Activated T-cell treated with anti-CD3 and anti-CD28 coated beads for 24 hours (primary cell): ENCODE measurements around the gene LIN37.

ENCODE experiments used
- DNase-seq: peaks from one replicate; pipeline ENCODE4 v3.0.0-alpha.2; 2020; ENCODE audit warnings: low read depth

Gene LIN37

DNA sequence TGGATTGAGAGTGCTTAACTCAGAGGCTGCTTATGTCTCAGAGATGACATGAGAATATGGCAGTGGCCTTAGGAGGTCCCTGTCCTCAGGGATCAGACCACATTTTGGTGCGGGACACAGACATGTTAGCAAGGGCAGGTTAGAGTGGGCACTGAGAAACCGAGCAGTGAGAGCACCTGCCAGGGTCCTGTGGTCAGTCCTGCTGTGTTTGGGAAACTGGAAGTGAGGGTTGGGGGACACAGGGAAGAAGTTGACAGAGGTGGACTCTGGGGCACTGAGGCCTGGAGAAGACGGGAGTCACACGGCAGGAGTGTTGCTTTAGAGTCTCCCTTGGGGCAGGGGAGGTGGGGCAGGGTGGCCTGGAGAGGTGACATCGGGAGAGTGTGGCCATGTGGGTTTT, 13.5 kb upstream of the LIN37 start:
- no peak for DNase-seq

DNA sequence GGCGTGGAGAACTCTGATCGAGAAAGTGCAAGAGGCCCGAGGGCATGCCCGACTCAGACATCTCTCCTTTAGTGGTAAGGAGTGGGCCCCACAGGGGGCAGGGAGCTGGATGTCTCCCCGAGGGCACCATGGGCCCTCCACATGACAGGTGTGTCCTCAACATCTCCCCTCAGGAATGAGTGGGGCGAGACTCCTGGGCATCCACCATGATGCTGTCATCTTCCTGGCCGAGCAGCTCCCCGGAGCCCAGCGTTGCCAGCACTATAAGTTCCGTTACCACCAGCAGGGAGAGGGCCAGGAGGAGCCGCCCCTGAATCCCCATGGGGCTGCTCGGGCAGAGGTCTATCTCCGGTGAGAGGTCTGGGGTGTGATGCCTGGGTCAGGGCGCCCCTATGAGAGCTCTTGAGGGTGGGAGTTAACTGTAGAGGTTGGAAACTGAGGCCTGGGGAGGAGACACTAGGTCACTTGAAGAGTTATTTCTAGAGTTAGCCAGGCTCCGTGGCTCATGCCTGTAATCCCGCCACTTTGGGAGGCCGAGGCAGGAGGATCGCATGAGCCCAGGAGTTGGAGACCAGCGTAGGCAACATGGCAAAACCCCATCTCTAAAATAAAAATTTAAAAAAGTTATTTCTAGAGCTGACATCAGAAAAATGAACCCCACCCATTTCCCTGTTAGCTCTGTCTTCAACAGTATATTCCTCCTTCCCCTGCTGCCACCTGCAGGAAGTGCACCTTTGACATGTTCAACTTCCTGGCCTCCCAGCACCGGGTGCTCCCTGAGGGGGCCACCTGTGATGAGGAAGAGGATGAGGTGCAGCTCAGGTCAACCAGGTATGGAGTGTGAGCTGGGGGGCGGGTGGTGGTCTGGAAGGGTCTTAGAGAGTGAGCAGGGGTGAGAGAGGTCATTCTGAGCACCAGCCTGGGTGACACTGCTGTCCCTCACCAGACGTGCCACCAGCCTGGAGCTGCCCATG, 11.2 kb upstream of the LIN37 start:
- DNase-seq: no peak

DNA sequence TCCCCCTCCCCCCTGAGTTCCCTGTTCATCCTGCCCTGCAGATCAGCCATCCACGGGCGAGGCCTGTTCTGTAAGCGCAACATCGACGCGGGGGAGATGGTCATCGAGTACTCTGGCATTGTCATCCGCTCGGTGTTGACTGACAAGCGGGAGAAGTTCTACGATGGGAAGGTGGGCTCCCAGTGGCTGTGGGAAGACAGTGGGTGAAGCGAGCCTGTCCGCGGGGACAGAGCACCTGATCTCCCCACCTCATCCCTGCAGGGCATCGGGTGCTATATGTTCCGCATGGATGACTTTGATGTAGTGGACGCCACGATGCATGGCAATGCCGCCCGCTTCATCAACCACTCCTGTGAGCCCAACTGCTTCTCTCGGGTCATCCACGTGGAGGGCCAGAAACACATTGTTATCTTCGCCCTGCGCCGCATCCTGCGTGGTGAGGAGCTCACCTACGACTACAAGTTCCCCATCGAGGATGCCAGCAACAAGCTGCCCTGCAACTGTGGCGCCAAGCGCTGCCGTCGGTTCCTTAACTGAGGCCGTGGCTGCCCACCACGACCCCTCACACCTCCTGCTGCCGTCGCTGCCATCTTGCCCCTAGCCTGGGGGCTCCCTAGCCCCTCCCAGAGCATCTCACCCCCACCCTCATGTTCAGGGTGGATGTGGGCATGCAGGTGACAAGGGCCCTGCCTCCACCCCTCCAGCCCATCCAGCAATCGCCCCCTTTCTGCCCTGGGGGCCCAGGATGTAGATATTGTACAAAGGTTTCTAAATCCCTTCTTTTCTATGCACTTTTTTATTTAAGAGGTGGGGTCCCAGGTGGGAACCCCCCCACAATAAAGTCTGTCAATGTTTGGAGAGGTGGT, 10.1 kb upstream of the LIN37 start:
- no peak for DNase-seq

DNA sequence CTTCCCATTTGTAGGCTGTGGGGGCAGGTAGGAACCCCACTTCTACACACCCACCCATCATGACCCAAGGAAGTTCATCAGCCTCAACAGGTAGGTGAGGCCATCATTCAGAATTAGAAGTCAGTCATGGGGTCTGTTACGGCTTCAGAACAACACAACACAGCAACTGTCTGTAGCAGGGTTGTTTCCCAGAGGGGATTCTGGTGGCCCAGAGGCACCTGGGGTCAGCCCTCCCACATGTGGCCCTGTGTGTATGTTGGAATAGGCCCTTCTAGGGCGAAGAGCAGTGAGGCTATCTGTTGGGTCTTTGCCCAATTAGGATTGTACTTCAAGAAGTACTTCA, 9.5 kb upstream of the LIN37 start:
- no peak for DNase-seq

DNA sequence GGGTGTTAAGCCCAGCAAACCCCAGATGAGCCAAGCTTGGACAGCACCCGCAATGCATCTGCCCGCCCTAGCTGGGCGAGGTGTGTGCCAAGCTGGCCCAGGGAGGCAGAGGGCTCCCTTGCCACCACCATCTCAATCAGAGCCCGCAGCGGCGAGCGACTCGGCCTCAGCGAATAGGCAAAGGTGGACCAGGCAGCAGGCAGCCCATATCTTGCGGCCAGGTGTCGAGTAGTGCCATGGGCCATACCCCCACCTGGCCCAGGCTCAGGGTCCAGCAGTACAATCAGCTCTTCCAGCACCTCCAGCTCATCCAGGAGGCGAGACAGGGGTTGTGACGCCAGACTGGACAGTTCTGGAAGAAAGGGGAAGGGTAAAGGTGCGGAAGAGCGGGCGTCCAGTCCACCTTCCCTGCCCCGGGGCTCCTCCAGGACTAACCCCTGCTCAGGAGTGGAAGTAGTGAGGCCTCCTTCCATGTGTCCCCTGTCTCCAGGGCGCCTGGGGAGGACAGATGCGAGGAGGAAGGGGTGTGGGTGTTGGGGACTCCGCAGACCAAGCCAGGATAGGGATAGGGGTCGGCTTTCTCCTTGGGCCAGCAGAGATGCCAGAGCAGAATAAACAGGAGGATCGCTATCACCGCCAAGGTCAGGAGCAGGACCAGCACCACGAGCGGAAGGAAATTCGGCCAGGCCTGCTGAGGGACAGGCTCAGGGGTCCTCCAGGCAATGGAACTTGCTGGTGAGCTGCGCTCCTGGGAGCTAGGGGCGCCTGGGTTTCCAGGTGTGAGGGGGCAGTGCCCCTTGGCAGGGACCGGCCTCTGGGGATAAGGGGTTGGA, 8.9 kb upstream of the LIN37 start:
- DNase-seq: no peak

DNA sequence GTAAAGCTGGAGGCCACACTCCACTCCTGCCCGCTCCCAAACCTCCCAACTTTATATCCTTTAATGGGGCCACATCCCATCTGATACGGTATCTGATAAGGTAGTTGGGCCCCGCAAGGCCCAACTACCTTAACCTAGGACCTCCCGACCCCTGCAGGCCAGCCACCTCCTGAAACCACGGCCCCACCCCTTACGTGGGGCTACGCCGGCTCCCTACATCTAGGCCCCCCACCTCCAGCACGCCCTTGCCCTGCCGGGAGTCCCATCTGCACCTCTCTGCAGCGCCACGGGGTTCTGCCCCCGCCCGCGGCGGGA, 8.3 kb upstream of the LIN37 start:
- DNase-seq: no peak

DNA sequence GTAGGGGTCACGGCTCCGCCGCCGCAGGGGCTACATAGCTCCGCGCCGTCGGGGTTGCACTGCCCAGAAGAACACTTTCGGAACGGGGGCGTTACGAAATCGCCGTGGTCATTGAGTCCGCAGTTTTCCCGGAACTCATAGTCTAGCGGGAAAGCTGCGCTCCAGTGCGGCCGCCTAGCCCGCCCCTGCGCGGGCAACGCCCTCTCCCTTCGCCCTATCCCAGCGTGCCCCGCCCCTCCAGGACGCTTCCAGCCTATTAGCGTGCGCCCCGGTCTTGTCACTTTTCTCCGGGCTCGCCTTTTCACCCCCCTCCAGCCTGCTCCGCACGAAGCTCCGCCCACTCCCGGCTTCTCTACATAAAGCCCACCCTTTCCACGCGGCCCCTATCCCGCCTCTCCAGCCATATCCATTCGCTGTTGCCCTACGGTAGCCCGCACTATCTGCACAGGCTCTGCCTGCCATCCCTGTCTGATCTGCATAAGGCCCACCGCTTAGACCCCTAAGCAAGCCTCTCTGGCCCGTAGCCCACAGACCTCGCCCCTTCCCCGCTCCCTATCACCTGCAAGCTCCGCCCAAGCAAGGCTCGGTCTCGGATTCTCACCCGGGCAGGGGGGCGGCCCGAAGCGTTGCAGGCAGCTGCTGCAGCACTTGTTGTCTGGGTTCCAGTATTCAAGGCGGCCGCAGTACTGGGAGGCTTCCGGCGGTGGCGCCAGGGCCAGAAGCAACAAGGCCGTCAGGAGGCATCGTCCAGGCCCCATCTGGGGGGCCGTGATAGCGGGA, 7.8 kb upstream of the LIN37 start:
- peak; percentile 93 for DNase-seq

DNA sequence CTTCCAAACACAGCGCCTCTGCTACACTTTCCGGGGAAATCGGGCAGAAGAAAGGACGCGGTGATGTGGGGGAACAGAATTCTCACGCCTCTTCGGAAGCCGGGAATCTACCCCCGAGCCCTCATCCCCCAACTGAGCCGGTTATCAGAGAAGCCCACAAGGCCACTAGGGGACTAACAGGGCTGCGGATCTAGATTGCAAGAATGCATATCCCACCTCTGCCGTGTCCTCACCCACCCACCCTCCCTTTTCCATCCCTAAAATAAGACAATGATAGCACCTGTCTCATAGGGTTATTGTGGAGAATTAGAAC, 7.2 kb upstream of the LIN37 start:
- no peak for DNase-seq

DNA sequence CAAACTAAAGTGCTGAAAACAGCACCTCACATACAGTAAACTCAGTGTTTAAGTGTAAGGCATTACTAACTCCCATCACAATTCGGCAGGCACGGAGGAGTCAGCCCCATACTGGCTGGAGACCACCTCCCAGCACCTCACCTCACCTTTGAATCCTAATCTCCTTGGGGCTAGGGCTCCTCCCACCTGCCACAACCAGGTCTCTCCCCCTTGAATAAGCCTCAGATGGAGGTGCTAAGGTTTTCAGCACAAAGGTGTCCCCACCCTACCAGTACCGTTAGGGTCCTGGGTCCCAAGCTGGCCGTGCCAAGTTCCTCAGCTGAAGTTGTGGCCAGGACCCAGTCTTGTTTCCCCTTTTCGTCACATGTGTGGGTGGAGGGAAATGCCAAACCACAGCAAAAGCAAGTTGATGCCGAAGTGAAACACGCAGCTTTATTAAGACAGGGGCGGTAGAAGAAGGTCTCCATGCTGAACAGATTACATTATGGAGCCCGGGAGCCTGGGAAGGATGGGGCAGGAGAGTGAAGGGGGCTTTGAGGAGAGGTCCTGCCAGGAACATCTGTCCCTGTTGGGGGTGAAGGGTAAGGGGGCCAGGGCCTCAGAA, 6.2 kb upstream of the LIN37 start, which contains the start of gene IGFLR1:
Gene IGFLR1, minus strand, starts transcription at position 332 of the 604 bp plus-strand sequence. CDS start 1,272 bp downstream, outside the sequence.
- peak; percentile 72 for DNase-seq

DNA sequence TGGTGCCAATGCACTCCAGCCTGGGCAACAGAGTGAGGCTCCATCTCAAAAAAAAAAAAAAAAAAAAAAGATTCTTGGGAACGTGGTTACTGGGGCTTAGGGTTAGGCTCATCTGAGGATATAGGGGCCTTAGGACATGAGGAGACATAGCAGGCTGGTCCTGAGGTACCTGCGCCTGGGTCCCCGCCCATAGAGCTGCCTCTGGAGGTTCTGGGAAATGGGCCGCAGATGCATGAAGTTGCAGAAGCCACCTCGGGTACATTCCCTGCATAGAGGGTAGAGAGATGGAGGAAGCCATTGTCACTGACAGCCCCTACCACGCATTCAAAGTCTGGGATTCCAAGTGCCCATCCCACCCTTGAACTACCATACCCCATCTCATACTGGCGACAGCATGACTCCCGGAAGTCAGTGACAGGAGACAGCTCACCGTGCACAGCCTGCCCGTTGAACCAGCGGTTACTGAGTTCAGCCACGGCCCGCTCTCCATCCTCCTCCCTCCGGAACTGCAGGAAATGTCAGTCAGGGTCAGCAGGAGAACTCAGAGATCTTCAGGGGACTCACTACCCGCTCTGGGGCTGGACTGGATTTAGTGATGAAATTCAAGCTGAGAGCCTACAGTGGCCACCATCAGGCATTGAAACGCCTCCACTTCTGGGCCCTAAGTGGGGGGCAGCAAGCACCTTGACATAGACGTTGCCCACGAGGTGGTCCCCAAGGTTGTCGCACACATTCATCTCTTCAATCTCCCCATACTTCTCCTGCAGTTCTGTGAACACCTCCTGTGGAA, 4.5 kb upstream of the LIN37 start:
- no peak for DNase-seq

DNA sequence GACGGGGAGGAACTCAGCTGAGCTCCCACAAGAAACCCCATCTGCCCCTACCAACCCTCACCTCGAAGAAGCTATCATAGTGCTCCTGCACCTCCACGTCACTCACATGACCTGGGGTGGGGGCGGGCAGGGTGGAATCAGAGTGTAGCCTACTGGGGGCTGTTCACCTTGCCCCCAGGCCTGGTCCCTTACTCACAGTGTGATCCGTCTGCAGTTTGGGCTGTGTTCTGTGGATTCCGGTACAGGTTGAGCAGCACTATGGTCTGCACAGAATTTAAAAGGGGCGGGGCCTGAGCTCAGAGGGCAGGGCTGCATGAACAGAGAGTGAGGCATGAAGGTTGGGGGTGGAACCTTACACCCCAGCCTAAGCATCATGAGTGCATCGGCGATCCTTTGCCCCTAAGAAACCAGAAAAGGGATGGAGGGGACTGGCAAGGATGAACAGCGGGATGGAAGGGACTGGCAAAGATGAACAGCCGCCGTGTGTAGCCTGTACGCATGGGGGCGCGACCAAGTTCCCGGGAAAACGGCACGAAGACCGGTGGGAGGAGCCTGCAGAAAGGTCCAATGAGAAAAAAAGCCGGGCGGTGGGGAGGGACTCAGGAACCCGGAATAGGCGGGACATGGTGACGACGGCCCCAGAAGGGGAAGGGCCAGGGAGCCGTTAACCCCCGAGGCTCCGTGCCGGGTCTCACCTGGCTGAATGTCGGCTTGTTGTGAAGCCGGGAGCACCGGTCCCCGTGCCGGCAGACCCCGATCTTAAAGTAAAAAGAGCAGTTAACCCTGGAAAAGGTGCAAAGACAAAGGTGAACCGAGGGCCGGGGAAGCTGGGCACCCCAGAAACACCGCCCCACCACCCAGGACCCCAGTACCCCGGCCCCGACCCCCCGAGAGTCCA, 3.7 kb upstream of the LIN37 start:
- DNase-seq: peak; percentile 92

DNA sequence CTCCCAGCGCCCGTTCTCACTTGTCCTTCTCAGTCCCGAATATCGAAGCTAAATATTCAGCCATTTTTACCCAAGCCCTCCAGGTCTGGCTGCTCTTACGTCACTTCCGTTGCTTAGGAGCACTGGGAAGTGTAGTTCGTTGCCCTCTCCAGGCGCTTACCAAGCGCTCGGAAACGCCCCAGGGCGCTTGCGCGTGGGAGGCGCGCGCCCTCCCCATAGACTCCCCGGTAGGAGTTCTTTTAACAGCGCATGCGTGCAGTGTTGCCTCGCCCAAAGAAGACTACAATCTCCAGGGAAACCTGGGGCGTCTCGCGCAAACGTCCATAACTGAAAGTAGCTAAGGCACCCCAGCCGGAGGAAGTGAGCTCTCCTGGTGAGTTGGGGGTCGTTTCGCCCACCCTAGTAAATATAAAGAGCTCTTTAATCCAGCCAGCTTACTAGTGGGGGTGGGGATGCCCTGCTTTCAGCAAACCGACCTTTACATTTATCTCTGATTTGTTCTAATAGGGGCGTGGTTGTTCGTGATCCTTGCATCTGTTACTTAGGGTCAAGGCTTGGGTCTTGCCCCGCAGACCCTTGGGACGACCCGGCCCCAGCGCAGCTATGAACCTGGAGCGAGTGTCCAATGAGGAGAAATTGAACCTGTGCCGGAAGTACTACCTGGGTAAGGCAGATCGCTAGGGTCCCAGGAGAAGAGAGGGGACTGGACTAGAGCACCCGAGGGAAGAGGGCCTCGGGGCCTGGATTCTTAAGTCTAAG, 2.9 kb upstream of the LIN37 start, which contains the start of the genes PSENEN and U2AF1L4:
Gene PSENEN, plus strand, starts transcription at position 324 of the 759 bp plus-strand sequence. Its CDS starts 280 bp downstream, at position 604.
Gene U2AF1L4, minus strand, starts transcription at position 91 of the 759 bp plus-strand sequence. Its CDS starts 27 bp downstream, at position 64.
- DNase-seq: peak; percentile 95

DNA sequence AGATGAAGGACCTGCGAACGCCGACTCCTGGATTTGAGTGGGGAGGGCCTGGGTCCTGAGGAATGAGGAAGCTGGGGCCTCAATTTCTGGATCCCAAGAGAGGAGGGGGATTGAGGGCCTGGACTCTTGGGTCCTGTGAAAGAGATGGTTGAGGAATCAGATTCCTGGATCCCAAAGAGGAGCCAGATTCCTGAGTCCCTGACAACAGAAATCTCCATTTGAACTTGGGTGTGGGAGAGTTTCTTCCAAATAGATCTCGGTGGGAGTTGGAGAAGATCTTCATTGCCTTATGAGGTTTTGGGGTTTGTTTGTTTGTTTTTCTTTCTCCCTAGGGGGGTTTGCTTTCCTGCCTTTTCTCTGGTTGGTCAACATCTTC, 2.3 kb upstream of the LIN37 start:
- DNase-seq: no peak

DNA sequence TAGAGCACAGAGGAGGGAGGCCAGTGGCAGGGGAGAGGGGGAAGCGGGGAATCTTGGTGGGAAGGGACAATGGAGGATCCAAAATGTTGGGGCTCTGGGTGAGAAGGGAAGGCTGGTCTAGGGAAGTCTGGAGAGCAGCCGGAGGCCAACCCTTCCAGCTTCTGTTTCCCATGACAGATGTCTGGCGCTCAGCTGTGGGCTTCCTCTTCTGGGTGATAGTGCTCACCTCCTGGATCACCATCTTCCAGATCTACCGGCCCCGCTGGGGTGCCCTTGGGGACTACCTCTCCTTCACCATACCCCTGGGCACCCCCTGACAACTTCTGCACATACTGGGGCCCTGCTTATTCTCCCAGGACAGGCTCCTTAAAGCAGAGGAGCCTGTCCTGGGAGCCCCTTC, 1.8 kb upstream of the LIN37 start:
- no peak for DNase-seq

DNA sequence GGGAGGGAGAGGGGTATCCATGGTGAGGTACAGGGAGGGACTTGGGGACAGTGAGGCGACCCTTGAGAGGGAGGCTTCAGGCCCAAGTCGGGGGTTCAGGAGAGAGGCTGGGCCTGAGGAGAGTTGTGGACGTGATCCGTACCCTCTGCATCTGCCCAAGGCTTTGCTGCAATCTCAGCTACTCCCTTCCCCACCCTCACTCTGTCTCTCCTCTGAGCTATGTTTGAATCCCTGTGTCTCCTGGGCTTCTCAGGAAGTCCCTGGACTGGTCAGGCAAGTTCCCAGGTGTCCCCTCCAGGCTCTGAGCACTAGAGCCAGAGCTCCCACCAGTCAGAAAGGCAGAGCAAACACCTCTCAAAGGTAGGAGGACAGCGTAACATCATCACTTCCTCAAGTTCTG, 1.8 kb downstream of the LIN37 start:
- DNase-seq: no peak

DNA sequence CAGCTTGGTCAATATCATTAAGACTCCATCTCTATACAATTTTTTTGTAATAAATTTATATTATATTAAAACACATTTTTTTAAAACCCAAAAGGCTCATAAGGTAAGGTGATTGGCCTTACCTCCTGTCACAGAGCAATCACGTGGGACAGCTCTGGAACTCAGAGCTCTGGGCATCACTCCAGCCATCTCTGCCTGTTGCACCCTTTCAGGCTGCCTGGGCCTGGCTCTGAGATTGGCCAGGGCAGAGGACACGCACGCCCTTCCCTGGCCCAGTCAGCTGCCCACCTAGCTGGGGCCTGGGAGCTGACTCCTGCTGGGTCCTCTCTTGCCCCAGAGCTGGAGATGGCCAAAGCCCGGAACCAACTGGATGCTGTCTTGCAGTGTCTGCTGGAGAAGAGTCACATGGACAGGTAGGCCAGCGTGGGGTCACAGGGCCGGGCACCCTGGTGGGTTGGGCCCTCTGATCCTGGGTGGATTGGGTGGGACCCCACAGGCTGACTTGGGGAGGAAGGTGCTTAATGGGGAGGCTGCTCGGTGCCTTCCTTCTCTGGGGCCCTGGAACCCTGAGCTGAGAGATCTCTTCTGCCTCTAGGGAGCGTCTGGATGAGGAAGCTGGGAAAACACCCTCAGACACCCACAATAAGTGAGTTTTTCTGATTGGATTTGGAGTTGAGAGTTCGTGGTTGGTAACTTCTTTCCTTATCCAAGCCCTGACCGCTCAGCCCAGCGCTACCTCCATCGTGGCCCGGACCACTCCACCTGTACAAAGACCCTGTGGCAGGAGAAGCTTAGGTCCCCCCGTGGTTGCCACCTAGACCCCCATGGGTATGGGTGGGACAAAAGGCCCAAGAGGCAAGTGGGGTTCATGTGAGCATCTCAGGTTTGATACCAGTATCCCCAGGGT, 3.7 kb downstream of the LIN37 start:
- DNase-seq: no peak

DNA sequence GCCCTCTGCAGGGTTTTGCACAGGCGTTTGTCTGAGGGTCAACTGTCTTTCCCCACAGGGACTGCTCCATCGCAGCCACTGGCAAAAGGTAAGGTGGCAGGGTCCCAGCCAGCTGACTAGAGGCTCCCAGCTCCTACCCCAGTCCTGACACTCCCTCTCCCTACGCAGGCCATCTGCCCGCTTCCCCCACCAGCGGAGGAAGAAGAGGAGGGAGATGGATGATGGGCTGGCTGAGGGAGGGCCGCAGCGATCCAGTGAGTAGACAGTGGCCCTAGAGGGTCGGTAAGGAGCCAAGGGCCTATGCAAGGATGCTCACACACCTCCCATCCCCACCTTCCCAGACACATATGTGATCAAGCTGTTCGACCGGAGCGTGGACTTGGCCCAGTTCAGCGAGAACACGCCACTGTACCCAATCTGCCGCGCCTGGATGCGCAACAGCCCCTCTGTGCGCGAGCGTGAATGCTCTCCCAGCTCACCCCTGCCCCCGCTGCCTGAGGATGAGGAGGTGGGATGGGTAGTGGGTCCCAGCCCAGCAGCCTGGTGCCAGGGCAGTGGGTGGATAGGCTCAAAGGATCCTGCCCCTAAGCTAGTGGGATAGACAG, 4.5 kb downstream of the LIN37 start:
- no peak for DNase-seq
